GM18498 (cell line): Measurements from ENCODE around the gene ADAM22.
A peak's percentile ranks its signal among the peaks of the same experiment; 100 is the strongest.

Experiments
- ATAC-seq: cut with Tn5 transposase; IDR thresholded peaks from one replicate; pipeline ENCODE4 v1.9.1; 2021; ENCODE audit warnings: mild to moderate bottlenecking, moderate library complexity; ENCODE audit not compliant: unreplicated experiment

The ADAM22 gene

GRCh38 chr7:88214456-88214855, 280.4 kb downstream of the ADAM22 start:
- no peak for ATAC-seq

GRCh38 chr7:88215295-88215694, 281.2 kb downstream of the ADAM22 start:
- ATAC-seq = no peak

- no peak for ATAC-seq
Observed at GRCh38 chr7:88216276-88216675, 282.2 kb downstream of the ADAM22 start.

- peak; percentile 76 for ATAC-seq
Observed at GRCh38 chr7:88217675-88218428, 283.8 kb downstream of the ADAM22 start.

GRCh38 chr7:88218429-88218745, 284.3 kb downstream of the ADAM22 start:
- no peak for ATAC-seq

GRCh38 chr7:88218836-88219605, 285.0 kb downstream of the ADAM22 start:
- ATAC-seq = peak; percentile 37

GRCh38 chr7:88219781-88220747, 286.0 kb downstream of the ADAM22 start, which contains the start of gene SRI:
SRI (minus strand) TSS chr7:88220038; CDS start chr7:88220026, 12 bp downstream.
- peak; percentile 75 for ATAC-seq

- ATAC-seq = no peak
Observed at GRCh38 chr7:88223265-88223664, 289.2 kb downstream of the ADAM22 start.

GRCh38 chr7:88224601-88225275, 290.7 kb downstream of the ADAM22 start:
- ATAC-seq = no peak

GRCh38 chr7:88226201-88226600, 292.1 kb downstream of the ADAM22 start:
- ATAC-seq = no peak

GRCh38 chr7:88226886-88227516, 292.9 kb downstream of the ADAM22 start:
- ATAC-seq = no peak

GRCh38 chr7:88229302-88229995, 295.4 kb downstream of the ADAM22 start:
- no peak for ATAC-seq

GRCh38 chr7:88230646-88231045, 296.6 kb downstream of the ADAM22 start:
- ATAC-seq = no peak

- ATAC-seq = no peak
Observed at GRCh38 chr7:88233828-88234227, 299.8 kb downstream of the ADAM22 start.

- no peak for ATAC-seq
Observed at GRCh38 chr7:88239852-88240251, 305.8 kb downstream of the ADAM22 start.

GRCh38 chr7:88243345-88243909, 309.4 kb downstream of the ADAM22 start:
- ATAC-seq = peak; percentile 70

GRCh38 chr7:88244258-88244657, 310.2 kb downstream of the ADAM22 start:
- ATAC-seq = no peak
